Skeletal muscle cell (primary cell): ENCODE data around the gene SLC2A11.
"Not testable (repeated sequence)": the region's sequence is repeated elsewhere in the genome, so short reads cannot be mapped to it uniquely, and the experiment has no call there.

Experiments used
- DNase-seq: peaks from one replicate; pipeline ENCODE4 v3.0.0-alpha.2; 2010; ENCODE audit warnings: low read depth
- H3K4me3 ChIP-seq: 2 replicates; pipeline ENCODE4 v1.5.1; 2011; ENCODE audit warnings: low read depth, mild to moderate bottlenecking, control low read depth, low read length, moderate library complexity

SLC2A11 gene

DNA sequence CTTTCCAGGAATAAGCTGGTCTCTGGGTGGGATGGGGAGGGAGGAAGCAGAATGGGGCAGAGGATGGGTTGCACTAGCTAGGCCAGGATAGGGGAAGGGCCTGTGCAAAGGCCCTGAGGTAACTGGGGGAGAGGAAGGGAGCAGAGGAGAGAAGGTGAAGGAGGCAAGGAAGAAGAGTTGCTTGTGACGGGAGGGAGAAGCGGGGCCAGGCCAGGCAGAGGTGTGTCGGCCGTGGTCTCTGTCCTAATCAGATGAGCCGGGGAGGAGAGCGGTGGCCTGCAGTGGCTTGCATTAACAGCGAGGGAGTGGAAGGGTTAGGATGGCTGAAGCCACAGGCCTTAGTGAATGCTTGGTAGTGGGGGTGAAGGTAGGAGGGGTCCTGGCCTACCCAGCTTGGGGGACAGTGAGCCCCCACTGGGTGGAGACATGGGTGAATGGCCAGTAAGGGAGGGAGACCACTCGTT is 12.9 kb upstream of the SLC2A11 start:
- no peak for DNase-seq
- no peak overlapping the region for H3K4me3 ChIP-seq

DNA sequence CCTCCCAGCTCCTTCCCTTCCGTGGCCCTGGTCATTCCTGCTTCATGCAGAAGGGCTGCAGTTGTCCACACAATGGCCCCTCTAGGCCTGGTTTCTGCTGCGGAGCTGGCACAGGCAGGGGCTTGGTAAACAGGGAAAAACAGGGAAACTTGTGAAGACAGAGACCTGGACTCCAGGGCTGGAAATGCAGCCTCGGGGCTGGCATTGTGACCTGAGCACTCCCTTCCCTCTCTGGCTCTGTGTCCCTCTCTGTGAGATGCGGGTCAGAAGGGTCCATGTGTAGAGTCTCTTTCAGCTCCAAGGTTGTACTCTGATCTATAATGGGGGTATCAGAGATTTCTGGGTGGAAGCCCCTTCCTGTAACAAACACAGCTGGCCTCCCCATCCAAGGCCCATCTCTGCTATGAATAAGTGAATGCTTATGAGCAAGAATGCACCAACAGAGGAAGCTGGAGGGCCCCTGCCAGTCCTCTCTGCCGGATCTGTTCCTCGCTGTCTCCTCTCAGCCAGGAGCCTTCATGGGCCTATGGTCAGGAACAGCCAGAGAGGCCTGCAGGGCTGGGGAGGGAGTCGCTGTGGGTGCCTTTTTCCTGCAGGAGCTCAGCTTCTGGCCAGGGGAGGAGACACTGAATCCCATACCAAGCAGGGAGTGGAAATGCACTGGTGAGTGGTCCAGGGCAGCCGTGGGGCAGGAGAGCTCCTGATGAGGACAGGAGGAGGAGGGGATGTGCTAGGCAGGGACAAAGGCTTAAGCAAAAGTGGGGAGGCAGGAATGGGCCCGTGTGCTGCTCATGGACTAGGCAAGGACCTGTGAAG is 12.2 kb upstream of the SLC2A11 start:
- H3K4me3 ChIP-seq = no peak overlapping the region
- DNase-seq = no peak

DNA sequence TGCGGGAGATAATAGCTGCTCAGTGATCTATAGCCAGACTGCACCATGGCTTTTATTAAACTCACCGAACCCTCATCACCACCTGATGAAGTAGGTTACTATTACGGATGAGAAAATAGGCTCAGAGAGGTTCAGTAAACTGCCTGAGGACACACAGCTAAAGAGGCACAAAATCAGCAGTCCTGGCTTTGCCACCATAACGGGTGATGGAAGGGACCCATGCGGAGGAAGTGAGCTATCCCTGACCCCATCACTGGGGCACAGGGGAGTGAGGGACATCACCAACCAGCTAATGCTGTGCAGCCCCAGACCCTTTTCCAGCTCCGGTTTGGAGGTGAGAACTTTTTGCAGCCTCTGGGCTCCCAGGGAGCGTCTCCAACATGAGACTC is 11.6 kb upstream of the SLC2A11 start:
- H3K4me3 ChIP-seq = no peak overlapping the region
- no peak for DNase-seq

DNA sequence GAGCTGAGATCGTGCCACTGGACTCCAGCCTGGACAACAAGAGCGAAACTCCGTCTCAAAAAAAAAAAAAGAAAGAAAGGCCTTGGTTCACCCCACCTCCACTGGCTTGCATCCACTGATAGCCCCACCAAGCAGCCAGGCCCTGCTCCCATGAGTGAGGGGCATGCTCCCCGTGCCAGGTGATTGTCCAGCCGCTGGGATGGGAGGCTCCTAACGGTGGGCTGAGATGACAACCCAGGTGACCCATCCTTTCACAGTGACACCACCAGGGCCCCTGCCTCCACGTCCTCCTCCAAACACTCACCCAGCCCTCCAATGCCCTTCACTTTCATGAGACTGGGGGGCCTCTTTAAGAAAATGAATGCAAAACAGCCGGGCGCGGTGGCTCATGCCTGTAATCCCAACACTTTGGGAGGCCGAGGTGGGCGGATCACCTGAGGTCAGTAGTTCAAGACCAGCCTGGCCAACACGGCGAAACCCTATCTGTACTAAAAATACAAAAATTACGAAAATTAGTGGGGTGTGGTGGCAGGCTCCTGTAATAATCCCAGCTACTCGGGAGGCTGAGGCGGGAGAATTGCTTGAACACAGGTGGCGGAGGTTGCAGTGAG is 10.3 kb upstream of the SLC2A11 start:
- DNase-seq = no peak

DNA sequence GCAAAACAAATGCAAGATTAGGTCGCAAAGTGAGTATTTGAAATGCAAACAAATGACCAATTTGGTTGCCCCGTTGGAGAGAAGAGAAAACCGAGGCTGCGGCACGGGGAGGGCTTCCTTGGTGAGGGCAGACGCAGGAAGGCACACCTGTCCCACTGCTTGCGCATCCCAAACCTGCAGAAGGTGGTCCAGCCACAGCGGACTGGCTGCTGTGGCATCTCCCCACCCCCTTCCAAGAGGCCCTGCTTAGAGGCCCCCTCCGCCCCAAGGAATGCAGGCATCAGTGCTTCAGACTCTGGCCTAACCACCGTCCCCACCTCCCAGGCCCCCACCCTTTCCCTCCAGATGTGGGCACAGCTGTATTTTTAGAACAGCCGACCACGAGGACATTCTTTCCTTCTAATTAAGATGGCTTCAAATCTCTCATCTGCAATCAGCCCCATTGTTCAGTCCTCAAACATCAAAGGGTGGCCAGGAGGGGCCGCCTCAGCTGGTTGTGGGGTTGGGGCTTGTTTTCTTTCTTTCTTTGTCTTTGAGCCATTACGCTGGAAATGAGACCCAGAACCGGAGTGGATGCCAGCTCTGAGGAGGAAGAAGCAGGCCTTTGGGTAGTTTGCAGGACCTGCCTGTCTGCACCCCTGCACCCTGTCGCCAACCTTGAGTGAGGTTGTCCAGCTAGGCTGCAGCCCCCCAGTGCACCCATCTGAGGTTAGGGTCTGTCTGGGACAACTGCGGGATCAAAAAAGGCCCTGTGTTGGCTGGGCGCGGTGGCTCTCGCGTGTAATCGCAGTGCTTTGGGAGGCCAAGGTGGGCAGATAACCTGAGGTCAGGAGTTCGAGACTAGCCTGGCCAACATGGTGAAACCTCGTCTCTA is 9.4 kb upstream of the SLC2A11 start:
- no peak for DNase-seq
- H3K4me3 ChIP-seq = no peak overlapping the region

More for the DNA sequence above, 10.3 kb upstream of the SLC2A11 start:
- H3K4me3 ChIP-seq = no peak overlapping the region

DNA sequence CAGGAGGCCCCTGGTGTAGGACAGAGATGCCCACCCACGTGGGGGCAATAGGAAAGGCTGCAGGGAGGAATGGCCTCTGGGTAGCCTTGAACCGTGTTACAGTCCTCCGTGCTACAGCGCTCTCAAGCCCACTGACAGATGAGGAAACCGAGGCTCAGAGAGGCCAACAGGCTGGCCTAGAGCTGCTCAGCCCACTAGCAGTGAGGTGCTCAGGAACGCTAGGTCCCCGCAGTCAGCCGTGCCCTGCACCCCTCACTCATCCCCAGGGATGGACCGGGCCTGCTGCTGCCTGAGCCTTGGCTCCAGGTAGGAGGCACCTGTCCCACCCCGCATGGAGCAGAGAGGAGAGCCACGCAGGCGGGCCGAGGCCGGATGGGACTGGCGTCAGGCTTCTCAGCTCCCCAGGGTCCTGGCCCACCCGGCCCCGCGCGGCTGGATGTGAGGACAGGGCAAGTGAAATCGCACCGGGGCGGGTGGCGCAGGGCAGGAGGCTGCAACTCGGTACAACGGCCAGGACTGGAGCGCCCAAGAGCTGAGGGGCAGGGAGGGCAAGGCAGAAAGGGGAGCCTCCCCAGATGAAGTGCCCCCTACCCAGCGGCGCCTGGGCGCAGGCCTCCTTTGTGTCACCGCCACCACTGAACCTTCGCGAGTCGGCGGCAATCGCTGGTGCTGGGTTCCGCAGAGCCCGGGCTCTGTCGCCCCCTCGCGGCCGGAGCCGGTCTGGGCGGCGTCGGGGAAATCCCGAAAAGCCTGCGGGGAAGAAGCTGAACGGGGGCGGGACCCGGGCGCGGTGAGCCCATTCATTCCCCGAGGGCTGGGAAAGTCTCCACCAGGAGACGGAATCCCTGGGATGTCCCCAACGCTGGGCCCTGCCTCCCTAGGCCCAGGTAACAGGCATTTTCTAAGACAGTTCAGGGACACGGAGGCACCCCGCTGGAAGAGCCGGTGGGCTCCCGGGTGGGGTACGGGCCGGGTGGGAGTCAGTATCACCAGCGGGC is 8.4 kb upstream of the SLC2A11 start:
- no peak for DNase-seq
- no peak overlapping the region for H3K4me3 ChIP-seq

DNA sequence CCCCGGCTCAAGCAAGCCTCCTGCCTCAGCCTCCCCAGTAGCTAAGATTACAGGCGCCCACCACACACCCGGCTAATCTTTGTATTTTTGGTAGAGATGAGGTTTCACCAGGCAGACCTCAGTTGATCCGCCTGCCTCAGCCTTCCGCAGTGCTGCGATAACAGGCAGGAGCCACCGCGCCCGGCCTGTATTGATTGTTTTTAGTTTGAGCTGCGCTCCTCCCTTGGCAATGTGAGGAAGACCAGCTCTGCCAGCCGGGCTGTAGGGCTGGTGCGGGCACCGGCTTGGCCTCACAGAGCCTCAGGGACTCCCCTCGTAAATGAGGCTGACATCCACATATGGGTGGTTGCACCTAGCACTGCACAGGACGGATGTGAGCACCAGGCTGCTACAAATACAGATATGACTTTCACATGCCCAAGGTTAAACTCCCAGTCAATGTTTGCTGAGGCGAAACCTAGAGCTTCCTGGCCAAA is 7.5 kb upstream of the SLC2A11 start:
- no peak overlapping the region for H3K4me3 ChIP-seq
- no peak for DNase-seq

DNA sequence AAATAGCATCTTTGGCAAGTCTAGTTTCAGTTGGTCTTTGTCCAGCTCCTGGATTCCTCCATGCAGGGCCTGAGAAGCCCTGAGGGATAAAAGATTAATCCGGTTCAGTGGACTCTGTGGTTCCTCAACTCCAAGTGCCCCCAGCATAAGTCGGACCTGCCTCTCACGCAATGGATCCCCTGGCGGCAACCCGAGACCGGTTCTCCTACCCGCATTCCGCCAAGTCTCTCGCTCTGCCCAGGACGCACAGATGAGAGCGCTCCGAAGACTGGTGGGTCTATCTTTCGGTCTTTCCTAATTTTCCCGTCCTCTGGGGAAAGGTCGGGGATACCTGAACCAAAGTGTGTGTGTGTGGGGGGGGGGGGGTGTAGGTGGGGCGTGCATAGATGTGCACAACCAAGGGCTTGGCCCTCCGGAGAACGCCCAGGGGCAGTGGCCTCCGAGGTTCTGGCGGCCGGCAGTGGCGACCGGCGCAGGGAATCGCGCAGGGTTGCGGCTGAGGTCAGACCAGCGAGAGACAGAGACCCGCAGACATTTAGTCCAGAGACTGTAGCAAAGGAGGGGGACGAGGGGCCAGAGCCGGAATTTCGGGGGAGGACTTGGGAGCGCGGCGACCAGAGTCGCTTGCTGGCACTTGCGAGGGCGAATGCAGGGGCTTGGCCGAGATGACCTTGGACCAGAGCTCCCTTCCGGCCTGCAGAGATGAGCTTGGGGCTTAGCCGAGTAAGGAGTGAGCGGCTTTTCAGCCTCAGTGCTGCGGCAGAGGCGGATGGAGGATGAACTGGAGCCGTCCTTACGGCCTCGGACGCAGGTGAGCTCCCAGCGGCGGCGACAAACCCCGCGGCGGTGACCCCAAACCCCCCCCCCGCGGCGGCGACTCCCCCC is 712 bp upstream of the SLC2A11 start:
- DNase-seq = no peak
- H3K4me3 ChIP-seq = peak overlapping the region; percentile 75

DNA sequence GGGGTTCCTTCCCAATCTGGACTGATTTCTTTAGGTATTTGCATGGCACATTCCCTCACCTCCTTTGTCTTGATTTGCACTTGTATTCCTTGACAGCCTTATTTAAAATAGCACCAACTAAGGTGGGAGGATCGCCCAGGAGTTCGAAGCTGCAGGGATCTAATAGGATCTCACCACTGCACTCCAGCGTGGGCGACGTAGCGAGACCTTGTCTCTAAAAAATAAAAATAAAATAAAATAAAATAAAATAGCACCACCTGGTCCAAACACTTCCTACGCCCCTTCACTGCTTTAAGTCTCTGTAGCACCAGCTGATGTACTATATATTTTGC is 775 bp downstream of the SLC2A11 start:
- no peak for DNase-seq
- peak overlapping the region; percentile 75 for H3K4me3 ChIP-seq

DNA sequence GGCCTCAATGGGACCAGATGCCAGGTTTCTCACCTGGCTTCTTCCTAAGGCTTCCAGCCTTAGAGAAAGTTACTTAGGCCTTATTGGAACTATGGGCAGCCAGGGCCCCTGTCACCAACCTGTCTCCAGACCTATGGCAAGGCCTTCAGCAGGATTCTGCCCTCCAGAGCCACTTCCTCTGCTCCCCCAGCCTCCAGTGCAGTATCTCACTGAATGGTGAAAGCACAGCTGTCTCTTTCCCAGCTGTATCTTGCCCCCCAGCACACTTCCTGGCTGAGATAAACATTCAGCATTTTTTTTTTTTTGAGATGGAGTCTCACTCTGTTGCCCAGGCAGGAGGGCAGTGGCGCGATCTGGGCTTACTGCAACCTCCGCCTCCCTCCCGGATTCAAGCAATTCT is 1.5 kb downstream of the SLC2A11 start:
- DNase-seq = no peak
- no peak overlapping the region for H3K4me3 ChIP-seq

DNA sequence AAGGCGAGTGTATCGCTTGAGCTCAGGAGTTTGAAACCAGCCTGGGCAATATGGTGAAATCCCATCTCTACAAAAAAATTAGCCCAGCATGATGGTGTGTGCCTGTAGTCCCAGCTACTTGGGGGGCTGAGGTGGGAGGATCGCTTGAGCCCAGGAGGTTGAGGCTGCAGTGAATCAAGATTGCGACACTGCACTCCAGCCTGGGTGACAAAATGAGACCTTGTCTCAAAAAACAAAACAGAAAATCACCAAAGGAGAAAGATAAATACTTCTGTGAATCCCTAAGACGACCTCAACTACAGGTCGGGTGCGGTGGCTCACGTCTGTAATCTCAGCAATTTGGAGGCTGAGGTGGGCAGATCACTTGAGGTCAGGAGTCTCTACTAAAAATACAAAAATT is 2.5 kb downstream of the SLC2A11 start:
- DNase-seq, H3K4me3 ChIP-seq: not testable (repeated sequence)

DNA sequence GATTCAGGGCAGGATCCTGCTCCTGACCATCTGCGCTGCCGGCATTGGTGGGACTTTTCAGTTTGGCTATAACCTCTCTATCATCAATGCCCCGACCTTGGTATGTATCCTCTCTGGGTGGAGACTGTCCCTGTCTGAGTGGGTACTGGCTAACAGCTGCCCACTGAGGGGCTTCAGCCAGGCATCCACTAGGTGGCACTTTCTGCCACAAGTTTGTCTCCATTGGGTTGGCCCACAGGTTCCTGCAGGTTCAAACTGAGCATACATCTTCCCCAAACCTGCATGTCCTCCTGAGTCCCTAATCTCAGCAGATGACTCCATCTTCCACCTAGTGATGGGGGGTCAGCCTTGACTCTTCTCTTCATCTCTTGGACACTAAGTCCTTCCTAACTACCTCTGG is 4.4 kb downstream of the SLC2A11 start:
- H3K4me3 ChIP-seq = no peak overlapping the region
- no peak for DNase-seq

DNA sequence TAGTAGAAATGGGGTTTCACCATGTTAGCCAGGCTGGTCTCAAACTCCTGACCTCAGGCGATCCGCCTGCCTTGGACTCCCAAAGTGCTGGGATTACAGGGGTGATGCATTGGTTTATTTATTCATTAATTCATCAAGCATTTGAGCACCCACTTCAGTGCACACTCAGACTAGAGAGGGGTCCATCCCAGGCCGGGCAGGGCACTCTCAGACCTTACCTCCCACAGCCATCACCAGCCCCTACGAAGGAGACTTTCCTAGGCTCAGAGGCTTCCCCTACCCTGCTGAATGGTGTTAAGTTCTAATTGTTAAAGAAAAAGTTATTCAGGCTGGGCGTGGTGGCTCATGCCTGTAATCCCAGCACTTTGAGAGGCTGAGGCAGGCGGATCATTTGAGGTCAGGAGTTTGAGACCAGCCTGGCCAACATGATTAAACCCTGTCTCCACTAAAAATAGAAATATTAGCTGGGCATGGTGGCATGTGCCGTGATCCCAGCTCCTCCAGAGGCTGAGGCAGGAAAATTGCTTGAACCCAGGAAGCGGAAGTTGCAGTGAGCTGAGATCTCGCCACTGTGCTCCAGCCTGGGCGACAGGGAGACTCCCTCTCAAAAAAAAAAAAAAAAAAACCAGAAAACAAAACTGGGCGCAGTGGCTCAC is 7.0 kb downstream of the SLC2A11 start:
- not testable (repeated sequence) for DNase-seq, H3K4me3 ChIP-seq

DNA sequence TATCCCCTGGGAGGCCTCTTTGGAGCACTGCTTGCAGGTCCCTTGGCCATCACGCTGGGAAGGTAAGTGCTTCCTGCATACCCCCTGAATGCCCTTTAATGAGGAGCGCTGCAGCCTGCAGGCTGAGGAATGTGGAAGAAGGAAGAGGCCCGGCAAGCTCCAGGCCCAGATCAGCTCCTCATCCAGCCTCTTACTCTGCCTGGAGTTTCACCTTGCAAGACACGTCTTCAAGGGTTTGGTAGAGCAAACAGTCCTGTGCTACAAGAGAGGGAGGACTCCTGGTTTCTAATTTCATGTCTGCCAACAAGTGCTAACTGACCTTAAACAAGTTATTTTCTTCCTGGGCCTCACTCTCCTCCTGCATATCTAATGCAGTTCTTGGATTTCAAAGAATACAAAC is 10.9 kb downstream of the SLC2A11 start:
- no peak for DNase-seq
- no peak overlapping the region for H3K4me3 ChIP-seq

DNA sequence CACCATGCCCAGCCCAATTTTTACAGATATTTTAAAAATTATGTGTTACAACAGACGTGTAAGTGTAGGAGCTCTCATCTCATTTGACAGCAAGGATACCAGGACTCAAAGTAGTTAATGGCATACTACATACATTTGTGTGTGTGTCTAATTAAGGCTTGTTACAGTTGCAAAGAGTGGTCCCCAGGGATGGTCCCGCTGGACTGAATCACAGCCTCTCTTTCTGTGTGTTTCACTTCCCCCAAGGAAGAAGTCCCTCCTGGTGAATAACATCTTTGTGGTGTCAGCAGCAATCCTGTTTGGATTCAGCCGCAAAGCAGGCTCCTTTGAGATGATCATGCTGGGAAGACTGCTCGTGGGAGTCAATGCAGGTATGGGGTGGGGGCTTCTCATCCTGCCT is 17.2 kb downstream of the SLC2A11 start:
- no peak overlapping the region for H3K4me3 ChIP-seq
- no peak for DNase-seq

DNA sequence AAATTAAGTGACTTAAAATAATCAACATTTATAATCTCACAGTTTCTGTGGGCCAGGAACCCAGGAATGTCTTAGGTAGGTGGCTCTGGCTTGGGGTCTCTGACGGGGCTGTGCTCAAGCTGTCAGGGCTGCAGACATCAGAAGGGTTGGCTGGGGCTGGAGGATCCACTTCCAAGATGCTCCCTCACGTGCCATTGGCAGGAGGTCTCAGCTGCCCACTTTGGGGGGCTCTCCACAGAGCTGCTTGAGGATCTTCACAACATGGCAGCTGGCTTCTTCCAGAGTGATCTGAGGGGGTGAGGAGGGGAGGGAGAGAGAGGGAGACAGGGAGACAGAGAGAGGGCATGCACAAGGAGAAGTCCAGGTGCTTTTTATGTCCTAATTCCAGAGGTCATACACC is 18.1 kb downstream of the SLC2A11 start:
- no peak overlapping the region for H3K4me3 ChIP-seq
- DNase-seq = no peak

DNA sequence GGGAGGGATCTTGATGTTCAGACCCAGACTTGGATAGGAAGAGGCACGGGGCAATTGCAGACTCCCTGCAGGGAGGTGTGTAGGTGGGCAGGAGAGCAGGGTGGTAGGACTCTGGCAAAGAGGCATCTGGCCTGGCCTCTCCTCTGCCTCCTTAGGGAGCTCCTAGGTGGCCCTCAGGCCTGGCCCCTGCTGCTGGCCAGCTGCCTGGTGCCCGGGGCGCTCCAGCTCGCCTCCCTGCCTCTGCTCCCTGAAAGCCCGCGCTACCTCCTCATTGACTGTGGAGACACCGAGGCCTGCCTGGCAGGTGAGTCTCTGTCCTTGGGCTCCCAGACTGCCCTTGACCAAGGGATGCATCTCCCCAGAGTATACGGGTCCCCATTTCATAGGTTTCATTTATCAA is 19.9 kb downstream of the SLC2A11 start:
- no peak overlapping the region for H3K4me3 ChIP-seq
- no peak for DNase-seq

DNA sequence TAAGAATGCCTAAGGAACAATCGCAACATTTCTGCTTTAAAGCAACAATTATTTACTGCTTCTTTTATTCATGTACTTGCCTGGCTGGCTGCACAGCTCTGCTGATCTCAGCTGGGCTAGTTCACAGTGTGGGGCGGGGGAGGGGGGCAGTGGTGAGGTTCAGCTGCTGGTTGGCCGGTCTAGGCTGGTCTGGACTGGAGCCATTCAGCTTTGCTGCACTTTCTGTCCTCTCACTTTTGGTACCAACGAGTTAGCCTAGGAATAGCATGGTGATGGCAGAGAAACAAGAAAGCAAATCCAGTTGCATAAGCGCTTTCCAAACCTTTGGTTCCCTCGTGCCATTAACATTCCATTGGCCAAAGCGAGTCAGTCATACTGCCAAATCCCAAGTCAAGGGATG is 20.5 kb downstream of the SLC2A11 start:
- no peak for DNase-seq
- no peak overlapping the region for H3K4me3 ChIP-seq
